Purkinje cell (primary cell): ENCODE measurements around the gene CA12. TPM values are rescaled to one million over a fixed set of nuclear protein-coding genes. Genes with fewer than 3 reads are reported as not detected.

Experiments used
- polyA plus RNA-seq: library from polyadenylated mRNA; unstranded; fragments of >200 nt; fragmentation: Nextera tagmentation; gene quantifications from 2 replicates; pipeline ENCODE4 v1.2.1, GENCODE V29; 2014

CA12 gene
- polyA plus RNA-seq = 87.1 and 111 TPM in 2 replicates

GRCh38 chr15:63381301-63382204 is at the start of gene CA12:
TSS of gene CA12 (minus strand) at chr15:63381846. CDS start at chr15:63381720, 126 bp downstream.

GRCh38 chr15:63277038-63277892 is 104.4 kb downstream of the CA12 start, which contains the start of gene APH1B:
TSS of gene APH1B (plus strand) at chr15:63277605. CDS start at chr15:63277624, 19 bp downstream.

Other genes starting within 250 kb of the CA12 start
- gene RPS27L, start 224.4 kb downstream of the CA12 start, polyA plus RNA-seq = 141 and 160 TPM in 2 replicates
- 13.4 and 25.0 TPM in 2 replicates for gene RAB8B, start 192.2 kb downstream of the CA12 start, polyA plus RNA-seq
- gene APH1B, start 104.2 kb downstream of the CA12 start, polyA plus RNA-seq = 25.9 and 29.1 TPM in 2 replicates
- 13.6 and 20.5 TPM in 2 replicates for gene USP3, start 122.7 kb upstream of the CA12 start, polyA plus RNA-seq
- gene FBXL22, start 215.5 kb upstream of the CA12 start, polyA plus RNA-seq = 0.45 TPM in 1 of 2 replicates, not detected in the other